K562 (cell line): ENCODE data around the gene VARS1. TPM values are rescaled to one million over a fixed set of nuclear protein-coding genes. Genes with fewer than 3 reads are reported as not detected.

Experiments used
- EHMT2 ChIP-seq: fragments of 450-650 bp; IDR thresholded peaks from 2 replicates; pipeline ENCODE4 v1.6.1; 2018; ENCODE audit warnings: antibody characterized with exemption
- NR1H2 ChIP-seq: sonication (generic); formaldehyde crosslinking; IDR thresholded peaks from 2 replicates; pipeline ENCODE4 v1.4.0; 2020; ENCODE audit warnings: mild to moderate bottlenecking, missing genetic modification reagents
- PTBP1 ChIP-seq: fragments of 200-400 bp; formaldehyde crosslinking; IDR thresholded peaks from 2 replicates; pipeline ENCODE4 v1.6.1; 2017; ENCODE audit warnings: low read depth, low read length
- SAFB2 ChIP-seq: fragments of 200-400 bp; formaldehyde crosslinking; IDR thresholded peaks from 2 replicates; pipeline ENCODE4 v1.6.1; 2018; ENCODE audit warnings: borderline replicate concordance, low read length, low read depth, moderate library complexity; ENCODE audit not compliant: severe bottlenecking
- SMARCA5 ChIP-seq: fragments of 450-650 bp; IDR thresholded peaks from 2 replicates; pipeline ENCODE4 v1.6.1; 2016
- SUPT5H ChIP-seq: fragments of 450-650 bp; IDR thresholded peaks from 2 replicates; pipeline ENCODE4 v1.6.1; 2016
- TCF7 ChIP-seq: sonication (generic); IDR thresholded peaks from 2 replicates; pipeline ENCODE4 v1.6.1; 2016; ENCODE audit warnings: antibody characterized with exemption, borderline replicate concordance
- USF1 ChIP-seq: sonication (generic); formaldehyde crosslinking; IDR thresholded peaks from 2 replicates; pipeline ENCODE4 v1.9.0; 2022; ENCODE audit warnings: mild to moderate bottlenecking, missing genetic modification reagents
- YY1 ChIP-seq, 3 experiments: IDR thresholded peaks; 2 replicates each; pipeline ENCODE4 v1.6.1; 2011; ENCODE audit warnings: low read length in 2 of 3, mild to moderate bottlenecking in 2 of 3, moderate library complexity in 2 of 3, borderline replicate concordance in 1 of 3, control low read depth in 1 of 3, low read depth in 1 of 3; ENCODE audit not compliant: insufficient read depth in 3 of 3, insufficient replicate concordance in 2 of 3, control insufficient read depth in 1 of 3, insufficient read length in 1 of 3; ENCODE audit errors: extremely low read depth in 1 of 3
- ZNF23 ChIP-seq: fragments of 250-450 bp; sonication (Bioruptor Pico); IDR thresholded peaks from 2 replicates; pipeline ENCODE4 v1.4.0; 2020; ENCODE audit warnings: mild to moderate bottlenecking
- ZNF384 ChIP-seq: IDR thresholded peaks from 2 replicates; pipeline ENCODE4 v1.6.1; 2012; ENCODE audit warnings: low read depth, low read length, improper control_type of control experiment
- polyA plus RNA-seq, 8 experiments: library from polyadenylated mRNA; depleted of rRNA in 4 of 8; stranded (reverse) in 5 of 8; unstranded in 3 of 8; fragments of >200 nt; fragmentation: Nextera tagmentation in 2 of 8; fragmentation: Illumina TruSeq in 1 of 8; extraction: Ambion mirVana in 2 of 8; extraction: Trizol in 1 of 8; gene quantifications; 2 replicates each; pipeline versions ENCODE4 v1.2.1 to v1.2.3, GENCODE V29; 2011 to 2014; ENCODE audit warnings: inconsistent platforms in 1 of 8, missing spikeins in 1 of 8
- total RNA-seq, 7 experiments: library from RNA; depleted of rRNA in 6 of 7; stranded (reverse); fragments of >200 nt in 6 of 7; fragmentation: Illumina TruSeq in 2 of 7; extraction: Trizol in 2 of 7; gene quantifications; 2 replicates each; pipeline versions ENCODE4 v1.2.1 to v1.2.3, GENCODE V29; 2011 to 2021; ENCODE audit warnings: low replicate concordance in 1 of 7
- TF ChIP-seq, protein P1 (sequence below): fragments of 450-650 bp; IDR thresholded peaks from 2 replicates; pipeline ENCODE4 v1.6.1; 2016; ENCODE audit warnings: missing biosample characterization, missing genetic modification characterization
- TF ChIP-seq, protein P2 (sequence below): sonication (generic); formaldehyde crosslinking; IDR thresholded peaks from 2 replicates; pipeline ENCODE4 v1.8.0; 2022; ENCODE audit warnings: mild to moderate bottlenecking, missing genetic modification reagents
- TF ChIP-seq, protein P3 (sequence below): sonication (generic); formaldehyde crosslinking; IDR thresholded peaks from 2 replicates; pipeline ENCODE4 v1.8.0; 2022; ENCODE audit warnings: mild to moderate bottlenecking, missing genetic modification reagents
- TF ChIP-seq, protein P4 (sequence below): fragments of 450-650 bp; IDR thresholded peaks from 2 replicates; pipeline ENCODE4 v1.6.1; 2016; ENCODE audit warnings: low read depth, mild to moderate bottlenecking, moderate library complexity
- TF ChIP-seq, protein P5 (sequence below): fragments of 200-800 bp; sonication (Bioruptor generic); IDR thresholded peaks from 2 replicates; pipeline ENCODE4 v1.6.1; 2016; ENCODE audit warnings: missing genetic modification characterization, missing compliant biosample characterization

VARS1 gene
- total and polyA plus RNA-seq, 9 of the 15 experiments (the other 6 are each of a cell fraction or from before 2014, with no cell fraction given), result 2.9 to 488 (median 130) TPM

GRCh38 chr6:31763619-31763940, 32.0 kb downstream of the VARS1 start (continued):
- TF ChIP-seq USF1 (CRISPR knock-in tag) (no peak), EHMT2 (no peak), SAFB2 (no peak), SMARCA5 (no peak), TCF7 (no peak), ZNF384 (no peak), ZNF23 (CRISPR knock-in tag) (no peak), NR1H2 (no peak), YY1 (IDR thresholded peaks at IDR 0.05; ENCODE audit: borderline replicate concordance in 1 of 3, control insufficient read depth in 1 of 3, extremely low read depth in 1 of 3, insufficient read depth in 3 of 3, insufficient read length in 1 of 3, insufficient replicate concordance in 2 of 3, low read depth in 1 of 3, low read length in 2 of 3) (no peak), SUPT5H (peak; percentile 41; the same call in 1 of the 2 replicates), PTBP1 (no peak)
- TF ChIP-seq, protein P1, sequence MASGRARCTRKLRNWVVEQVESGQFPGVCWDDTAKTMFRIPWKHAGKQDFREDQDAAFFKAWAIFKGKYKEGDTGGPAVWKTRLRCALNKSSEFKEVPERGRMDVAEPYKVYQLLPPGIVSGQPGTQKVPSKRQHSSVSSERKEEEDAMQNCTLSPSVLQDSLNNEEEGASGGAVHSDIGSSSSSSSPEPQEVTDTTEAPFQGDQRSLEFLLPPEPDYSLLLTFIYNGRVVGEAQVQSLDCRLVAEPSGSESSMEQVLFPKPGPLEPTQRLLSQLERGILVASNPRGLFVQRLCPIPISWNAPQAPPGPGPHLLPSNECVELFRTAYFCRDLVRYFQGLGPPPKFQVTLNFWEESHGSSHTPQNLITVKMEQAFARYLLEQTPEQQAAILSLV (tag), result no peak
- TF ChIP-seq, protein P2, sequence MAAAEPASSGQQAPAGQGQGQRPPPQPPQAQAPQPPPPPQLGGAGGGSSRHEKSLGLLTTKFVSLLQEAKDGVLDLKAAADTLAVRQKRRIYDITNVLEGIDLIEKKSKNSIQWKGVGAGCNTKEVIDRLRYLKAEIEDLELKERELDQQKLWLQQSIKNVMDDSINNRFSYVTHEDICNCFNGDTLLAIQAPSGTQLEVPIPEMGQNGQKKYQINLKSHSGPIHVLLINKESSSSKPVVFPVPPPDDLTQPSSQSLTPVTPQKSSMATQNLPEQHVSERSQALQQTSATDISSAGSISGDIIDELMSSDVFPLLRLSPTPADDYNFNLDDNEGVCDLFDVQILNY (CRISPR knock-in tag), result no peak
- TF ChIP-seq, protein P3, sequence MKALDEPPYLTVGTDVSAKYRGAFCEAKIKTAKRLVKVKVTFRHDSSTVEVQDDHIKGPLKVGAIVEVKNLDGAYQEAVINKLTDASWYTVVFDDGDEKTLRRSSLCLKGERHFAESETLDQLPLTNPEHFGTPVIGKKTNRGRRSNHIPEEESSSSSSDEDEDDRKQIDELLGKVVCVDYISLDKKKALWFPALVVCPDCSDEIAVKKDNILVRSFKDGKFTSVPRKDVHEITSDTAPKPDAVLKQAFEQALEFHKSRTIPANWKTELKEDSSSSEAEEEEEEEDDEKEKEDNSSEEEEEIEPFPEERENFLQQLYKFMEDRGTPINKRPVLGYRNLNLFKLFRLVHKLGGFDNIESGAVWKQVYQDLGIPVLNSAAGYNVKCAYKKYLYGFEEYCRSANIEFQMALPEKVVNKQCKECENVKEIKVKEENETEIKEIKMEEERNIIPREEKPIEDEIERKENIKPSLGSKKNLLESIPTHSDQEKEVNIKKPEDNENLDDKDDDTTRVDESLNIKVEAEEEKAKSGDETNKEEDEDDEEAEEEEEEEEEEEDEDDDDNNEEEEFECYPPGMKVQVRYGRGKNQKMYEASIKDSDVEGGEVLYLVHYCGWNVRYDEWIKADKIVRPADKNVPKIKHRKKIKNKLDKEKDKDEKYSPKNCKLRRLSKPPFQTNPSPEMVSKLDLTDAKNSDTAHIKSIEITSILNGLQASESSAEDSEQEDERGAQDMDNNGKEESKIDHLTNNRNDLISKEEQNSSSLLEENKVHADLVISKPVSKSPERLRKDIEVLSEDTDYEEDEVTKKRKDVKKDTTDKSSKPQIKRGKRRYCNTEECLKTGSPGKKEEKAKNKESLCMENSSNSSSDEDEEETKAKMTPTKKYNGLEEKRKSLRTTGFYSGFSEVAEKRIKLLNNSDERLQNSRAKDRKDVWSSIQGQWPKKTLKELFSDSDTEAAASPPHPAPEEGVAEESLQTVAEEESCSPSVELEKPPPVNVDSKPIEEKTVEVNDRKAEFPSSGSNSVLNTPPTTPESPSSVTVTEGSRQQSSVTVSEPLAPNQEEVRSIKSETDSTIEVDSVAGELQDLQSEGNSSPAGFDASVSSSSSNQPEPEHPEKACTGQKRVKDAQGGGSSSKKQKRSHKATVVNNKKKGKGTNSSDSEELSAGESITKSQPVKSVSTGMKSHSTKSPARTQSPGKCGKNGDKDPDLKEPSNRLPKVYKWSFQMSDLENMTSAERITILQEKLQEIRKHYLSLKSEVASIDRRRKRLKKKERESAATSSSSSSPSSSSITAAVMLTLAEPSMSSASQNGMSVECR (CRISPR knock-in tag), result no peak
- TF ChIP-seq, protein P4, sequence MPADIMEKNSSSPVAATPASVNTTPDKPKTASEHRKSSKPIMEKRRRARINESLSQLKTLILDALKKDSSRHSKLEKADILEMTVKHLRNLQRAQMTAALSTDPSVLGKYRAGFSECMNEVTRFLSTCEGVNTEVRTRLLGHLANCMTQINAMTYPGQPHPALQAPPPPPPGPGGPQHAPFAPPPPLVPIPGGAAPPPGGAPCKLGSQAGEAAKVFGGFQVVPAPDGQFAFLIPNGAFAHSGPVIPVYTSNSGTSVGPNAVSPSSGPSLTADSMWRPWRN, result no peak
- TF ChIP-seq, protein P5, sequence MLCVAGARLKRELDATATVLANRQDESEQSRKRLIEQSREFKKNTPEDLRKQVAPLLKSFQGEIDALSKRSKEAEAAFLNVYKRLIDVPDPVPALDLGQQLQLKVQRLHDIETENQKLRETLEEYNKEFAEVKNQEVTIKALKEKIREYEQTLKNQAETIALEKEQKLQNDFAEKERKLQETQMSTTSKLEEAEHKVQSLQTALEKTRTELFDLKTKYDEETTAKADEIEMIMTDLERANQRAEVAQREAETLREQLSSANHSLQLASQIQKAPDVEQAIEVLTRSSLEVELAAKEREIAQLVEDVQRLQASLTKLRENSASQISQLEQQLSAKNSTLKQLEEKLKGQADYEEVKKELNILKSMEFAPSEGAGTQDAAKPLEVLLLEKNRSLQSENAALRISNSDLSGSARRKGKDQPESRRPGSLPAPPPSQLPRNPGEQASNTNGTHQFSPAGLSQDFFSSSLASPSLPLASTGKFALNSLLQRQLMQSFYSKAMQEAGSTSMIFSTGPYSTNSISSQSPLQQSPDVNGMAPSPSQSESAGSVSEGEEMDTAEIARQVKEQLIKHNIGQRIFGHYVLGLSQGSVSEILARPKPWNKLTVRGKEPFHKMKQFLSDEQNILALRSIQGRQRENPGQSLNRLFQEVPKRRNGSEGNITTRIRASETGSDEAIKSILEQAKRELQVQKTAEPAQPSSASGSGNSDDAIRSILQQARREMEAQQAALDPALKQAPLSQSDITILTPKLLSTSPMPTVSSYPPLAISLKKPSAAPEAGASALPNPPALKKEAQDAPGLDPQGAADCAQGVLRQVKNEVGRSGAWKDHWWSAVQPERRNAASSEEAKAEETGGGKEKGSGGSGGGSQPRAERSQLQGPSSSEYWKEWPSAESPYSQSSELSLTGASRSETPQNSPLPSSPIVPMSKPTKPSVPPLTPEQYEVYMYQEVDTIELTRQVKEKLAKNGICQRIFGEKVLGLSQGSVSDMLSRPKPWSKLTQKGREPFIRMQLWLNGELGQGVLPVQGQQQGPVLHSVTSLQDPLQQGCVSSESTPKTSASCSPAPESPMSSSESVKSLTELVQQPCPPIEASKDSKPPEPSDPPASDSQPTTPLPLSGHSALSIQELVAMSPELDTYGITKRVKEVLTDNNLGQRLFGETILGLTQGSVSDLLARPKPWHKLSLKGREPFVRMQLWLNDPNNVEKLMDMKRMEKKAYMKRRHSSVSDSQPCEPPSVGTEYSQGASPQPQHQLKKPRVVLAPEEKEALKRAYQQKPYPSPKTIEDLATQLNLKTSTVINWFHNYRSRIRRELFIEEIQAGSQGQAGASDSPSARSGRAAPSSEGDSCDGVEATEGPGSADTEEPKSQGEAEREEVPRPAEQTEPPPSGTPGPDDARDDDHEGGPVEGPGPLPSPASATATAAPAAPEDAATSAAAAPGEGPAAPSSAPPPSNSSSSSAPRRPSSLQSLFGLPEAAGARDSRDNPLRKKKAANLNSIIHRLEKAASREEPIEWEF, result no peak
